ENCODE measurements around the gene KRTAP5-7.

KRTAP5-7 gene

DNA sequence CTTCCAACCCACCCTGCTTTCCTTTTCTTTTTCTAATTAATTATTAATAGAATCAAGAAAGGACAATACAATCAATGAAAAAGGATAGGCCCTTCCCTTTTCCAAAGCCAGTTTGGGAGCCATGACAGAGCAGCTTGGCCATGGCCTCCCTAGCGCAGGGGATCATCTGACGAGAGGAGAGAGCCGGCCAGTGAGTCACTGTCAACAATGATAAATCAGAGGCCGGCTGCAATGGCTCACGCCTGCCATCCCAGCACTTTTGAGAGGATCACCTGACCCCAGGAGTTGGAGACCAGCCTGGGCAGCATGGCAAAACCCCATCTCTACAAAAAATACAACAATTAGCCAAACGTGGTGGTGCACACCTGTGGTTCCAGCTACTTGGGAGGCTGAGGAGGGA, 27.5 kb upstream of the KRTAP5-7 start:
- Histone ChIP-seq H4K20me1 (ENCODE audit: insufficient read depth, low read length, poor library complexity, severe bottlenecking) (no peaks in the 10 kb centered on the region), H3K9me3 (ENCODE audit: insufficient read depth, low read depth, low read length) (no peaks in the 10 kb centered on the region), H3K4me3 (ENCODE audit: low read length, poor library complexity, severe bottlenecking) (no peak overlapping the region), H3K79me2 (ENCODE audit: insufficient read depth, low read length) (no peaks in the 10 kb centered on the region), H3F3A (ENCODE audit: low read depth) (no peaks in the 10 kb centered on the region), H3K9ac (ENCODE audit: low read depth, low read length, poor library complexity, severe bottlenecking) (no peak overlapping the region), H3K27me3 (ENCODE audit: insufficient read depth, low read length, poor library complexity, severe bottlenecking) (no peaks in the 10 kb centered on the region), H3K4me1 (ENCODE audit: insufficient read depth, low read length, poor library complexity, severe bottlenecking) (no peaks in the 10 kb centered on the region), H3K9me2 (replicated peaks; ENCODE audit: low read depth, low read length) (no peaks in the 10 kb centered on the region), H3K4me2 (ENCODE audit: low read depth, low read length, poor library complexity, severe bottlenecking) (no peak overlapping the region), H2AFZ (ENCODE audit: low read length) (no peak overlapping the region), H3K36me3 (ENCODE audit: insufficient read depth, low read length) (peaks cover 61% of the 10 kb centered on the region; the same call in 1 of the 2 replicates)
- no peak for TF ChIP-seq EZH2phosphoT487 (IDR thresholded peaks at IDR 0.05; ENCODE audit: borderline replicate concordance)
- TF ChIP-seq, protein P1, sequence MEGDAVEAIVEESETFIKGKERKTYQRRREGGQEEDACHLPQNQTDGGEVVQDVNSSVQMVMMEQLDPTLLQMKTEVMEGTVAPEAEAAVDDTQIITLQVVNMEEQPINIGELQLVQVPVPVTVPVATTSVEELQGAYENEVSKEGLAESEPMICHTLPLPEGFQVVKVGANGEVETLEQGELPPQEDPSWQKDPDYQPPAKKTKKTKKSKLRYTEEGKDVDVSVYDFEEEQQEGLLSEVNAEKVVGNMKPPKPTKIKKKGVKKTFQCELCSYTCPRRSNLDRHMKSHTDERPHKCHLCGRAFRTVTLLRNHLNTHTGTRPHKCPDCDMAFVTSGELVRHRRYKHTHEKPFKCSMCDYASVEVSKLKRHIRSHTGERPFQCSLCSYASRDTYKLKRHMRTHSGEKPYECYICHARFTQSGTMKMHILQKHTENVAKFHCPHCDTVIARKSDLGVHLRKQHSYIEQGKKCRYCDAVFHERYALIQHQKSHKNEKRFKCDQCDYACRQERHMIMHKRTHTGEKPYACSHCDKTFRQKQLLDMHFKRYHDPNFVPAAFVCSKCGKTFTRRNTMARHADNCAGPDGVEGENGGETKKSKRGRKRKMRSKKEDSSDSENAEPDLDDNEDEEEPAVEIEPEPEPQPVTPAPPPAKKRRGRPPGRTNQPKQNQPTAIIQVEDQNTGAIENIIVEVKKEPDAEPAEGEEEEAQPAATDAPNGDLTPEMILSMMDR (conservative IDR thresholded peaks at IDR 0.05; ENCODE audit: low read length) = no peak

DNA sequence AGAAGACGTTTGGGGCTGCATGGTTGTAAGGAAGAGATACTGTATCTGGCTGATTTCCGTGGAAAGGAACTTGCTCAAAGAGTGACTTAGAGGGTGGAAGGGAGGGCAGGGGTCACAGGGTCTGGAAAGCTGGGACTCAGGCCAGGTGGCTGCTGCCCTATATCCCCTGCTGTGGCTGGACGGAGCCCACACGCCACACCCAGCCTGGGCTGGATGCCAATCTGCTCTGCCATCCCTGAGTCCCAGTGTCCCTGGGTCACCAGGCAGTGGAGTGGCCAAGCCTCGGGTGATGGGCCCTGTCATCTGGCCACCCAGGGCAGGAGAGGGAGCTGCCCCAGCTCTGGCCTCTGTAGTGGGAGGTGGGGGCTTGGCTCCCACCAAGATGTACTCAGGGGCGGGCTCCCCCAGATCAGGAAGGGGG, 26.5 kb upstream of the KRTAP5-7 start:
- Histone ChIP-seq H3K9me3 (ENCODE audit: insufficient read depth, low read depth, low read length) (no peaks in the 10 kb centered on the region), H3K27me3 (ENCODE audit: insufficient read depth, low read length, poor library complexity, severe bottlenecking) (no peaks in the 10 kb centered on the region), H2AFZ (ENCODE audit: low read length) (no peak overlapping the region), H3K9ac (ENCODE audit: low read depth, low read length, poor library complexity, severe bottlenecking) (no peak overlapping the region), H3K4me2 (ENCODE audit: low read depth, low read length, poor library complexity, severe bottlenecking) (no peak overlapping the region), H3K4me1 (ENCODE audit: insufficient read depth, low read length, poor library complexity, severe bottlenecking) (no peaks in the 10 kb centered on the region), H3F3A (ENCODE audit: low read depth) (no peaks in the 10 kb centered on the region), H4K20me1 (ENCODE audit: insufficient read depth, low read length, poor library complexity, severe bottlenecking) (no peaks in the 10 kb centered on the region), H3K36me3 (ENCODE audit: insufficient read depth, low read length) (peaks cover 53% of the 10 kb centered on the region; the same call in 1 of the 2 replicates), H3K79me2 (ENCODE audit: insufficient read depth, low read length) (no peaks in the 10 kb centered on the region), H3K4me3 (ENCODE audit: low read length, poor library complexity, severe bottlenecking) (no peak overlapping the region), H3K9me2 (replicated peaks; ENCODE audit: low read depth, low read length) (no peaks in the 10 kb centered on the region)
- TF ChIP-seq EZH2phosphoT487 (IDR thresholded peaks at IDR 0.05; ENCODE audit: borderline replicate concordance) = no peak
- TF ChIP-seq, protein P1 (conservative IDR thresholded peaks at IDR 0.05; ENCODE audit: low read length) = no peak

DNA sequence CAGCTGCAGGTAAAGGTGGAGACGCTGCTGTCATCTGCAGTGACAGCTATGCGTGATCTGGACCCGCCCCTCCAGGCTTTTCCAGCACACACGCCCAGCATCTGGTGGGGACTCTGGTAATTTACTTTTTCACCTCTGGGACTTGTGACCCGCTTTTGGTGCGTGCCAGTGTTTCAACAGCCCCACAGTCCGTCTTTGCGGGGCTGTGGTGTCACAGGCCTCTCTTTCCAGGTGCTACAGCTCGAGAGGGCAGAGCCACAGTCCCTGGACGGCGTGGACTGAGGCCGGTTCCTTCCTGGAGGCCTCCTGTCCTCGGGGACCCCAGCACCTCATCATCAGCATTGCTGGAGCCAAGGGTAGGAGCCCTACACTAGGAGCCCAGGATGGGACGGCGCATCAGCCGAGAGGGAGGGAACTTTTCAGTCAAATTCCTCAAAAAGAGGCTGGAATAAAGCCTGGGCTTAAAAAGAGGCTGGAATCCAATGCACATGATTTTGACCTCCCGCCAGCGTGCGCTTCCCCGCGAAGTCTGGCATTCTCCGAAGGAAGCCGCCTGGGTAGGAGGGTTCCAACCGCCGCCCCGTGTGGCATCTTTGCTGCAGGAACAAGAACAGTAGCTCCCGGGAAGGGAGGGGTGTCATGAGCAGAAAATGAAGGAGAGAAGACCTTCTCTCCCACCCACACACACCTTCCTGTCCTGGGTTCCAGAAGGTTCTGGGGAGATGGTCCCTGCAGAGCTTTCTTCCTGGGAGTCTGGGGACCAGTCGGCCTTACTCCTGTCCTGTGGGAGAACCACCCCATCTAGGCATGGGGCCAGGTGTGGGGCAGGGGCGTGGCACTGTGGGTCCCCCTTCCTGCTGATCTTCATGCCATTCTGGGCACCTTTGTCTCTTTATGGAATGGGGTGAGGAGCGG, 25.7 kb upstream of the KRTAP5-7 start:
- Histone ChIP-seq H3K4me1 (ENCODE audit: insufficient read depth, low read length, poor library complexity, severe bottlenecking) (no peaks in the 10 kb centered on the region), H3K9me2 (replicated peaks; ENCODE audit: low read depth, low read length) (no peaks in the 10 kb centered on the region), H2AFZ (ENCODE audit: low read length) (no peak overlapping the region), H3K79me2 (ENCODE audit: insufficient read depth, low read length) (no peaks in the 10 kb centered on the region), H3K9me3 (ENCODE audit: insufficient read depth, low read depth, low read length) (no peaks in the 10 kb centered on the region), H3F3A (ENCODE audit: low read depth) (no peaks in the 10 kb centered on the region), H3K27me3 (ENCODE audit: insufficient read depth, low read length, poor library complexity, severe bottlenecking) (no peaks in the 10 kb centered on the region), H3K4me2 (ENCODE audit: low read depth, low read length, poor library complexity, severe bottlenecking) (no peak overlapping the region), H3K4me3 (ENCODE audit: low read length, poor library complexity, severe bottlenecking) (no peak overlapping the region), H3K36me3 (ENCODE audit: insufficient read depth, low read length) (peaks cover 46% of the 10 kb centered on the region; the same call in 1 of the 2 replicates), H3K9ac (ENCODE audit: low read depth, low read length, poor library complexity, severe bottlenecking) (no peak overlapping the region), H4K20me1 (ENCODE audit: insufficient read depth, low read length, poor library complexity, severe bottlenecking) (no peaks in the 10 kb centered on the region)
- TF ChIP-seq, protein P1 (conservative IDR thresholded peaks at IDR 0.05; ENCODE audit: low read length) = no peak
- TF ChIP-seq EZH2phosphoT487 (IDR thresholded peaks at IDR 0.05; ENCODE audit: borderline replicate concordance) = no peak
